Lower leg skin (tissue), 4 donors: ENCODE data around the gene AUTS2. TPM values are rescaled to one million over a fixed set of nuclear protein-coding genes. Genes with fewer than 3 reads are reported as not detected.

ENCODE experiments used
- DNase-seq, 2 donors: peaks; one replicate each; pipeline ENCODE4 v3.0.0-alpha.2; 2019; ENCODE audit warnings: low spot score in 2 of 2
- H3K4me3 ChIP-seq: fragments of 200-600 bp; sonication (generic); 2 replicates; pipeline ENCODE4 v1.5.1; 2017; ENCODE audit warnings: mild to moderate bottlenecking, low read depth; ENCODE audit not compliant: poor library complexity, severe bottlenecking
- CTCF ChIP-seq, 3 donors: fragments of 450-650 bp; IDR thresholded peaks; one replicate each; pipeline ENCODE4 v1.5.1; 2016; ENCODE audit warnings: antibody characterized with exemption in 3 of 3, mild to moderate bottlenecking in 3 of 3, moderate library complexity in 2 of 3
- POLR2A ChIP-seq, 2 donors: fragments of 450-650 bp; IDR thresholded peaks; one replicate each; pipeline ENCODE4 v1.6.1; 2016 to 2017; ENCODE audit warnings: antibody characterized with exemption in 2 of 2, mild to moderate bottlenecking in 1 of 2, moderate library complexity in 1 of 2
- WGBS, 2 donors: methylation state at CpG; one replicate each; pipeline ENCODE4 v1.1.5; 2018; 5-methylcytosine and 5-hydroxymethylcytosine counted together
- intact Hi-C: fragments of 100-400 bp; cut with DNase I; formaldehyde crosslinking; loops from one replicate; pipeline ENCODE4 v1.15.0; 2023; ENCODE audit warnings: low total_unique reads
- total RNA-seq, 4 donors: library from RNA; depleted of rRNA; stranded (reverse); fragments of >200 nt; gene quantifications; one replicate each; pipeline ENCODE4 v1.1.0, GENCODE V29; 2016

Gene AUTS2
- total RNA-seq, 4 donors from 2014 or later, result 30.8 to 41.9 (median 40.5) TPM

DNA sequence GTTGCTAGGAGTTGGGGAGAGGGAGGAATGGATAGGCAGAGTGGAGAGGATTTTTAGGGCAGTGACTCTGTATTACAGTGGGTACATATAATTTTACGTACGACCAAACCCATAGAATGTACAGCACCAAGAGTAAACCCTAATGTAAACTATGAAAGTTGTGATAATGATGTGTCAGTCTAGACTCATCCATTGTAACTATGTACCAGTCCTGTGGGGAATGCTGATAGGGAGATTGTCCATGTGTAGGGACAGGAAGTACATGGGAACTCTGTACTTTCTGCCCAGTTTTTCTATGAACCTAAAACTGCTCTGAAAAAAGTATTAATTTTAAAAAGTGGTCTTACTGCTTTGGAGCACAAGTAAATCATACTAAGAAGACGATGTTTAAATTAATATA, 441.8 kb downstream of the AUTS2 start:
- no peak for DNase-seq
- H3K4me3 ChIP-seq, result no peak overlapping the region
- TF ChIP-seq POLR2A (IDR thresholded peaks at IDR 0.05), result no peak
- no peak for TF ChIP-seq CTCF (IDR thresholded peaks at IDR 0.05)
- intact Hi-C loops, result no loop called here
- WGBS, 2 donors, result 91 to 97% methylated on average over 3 of the region's 3 CpGs

DNA sequence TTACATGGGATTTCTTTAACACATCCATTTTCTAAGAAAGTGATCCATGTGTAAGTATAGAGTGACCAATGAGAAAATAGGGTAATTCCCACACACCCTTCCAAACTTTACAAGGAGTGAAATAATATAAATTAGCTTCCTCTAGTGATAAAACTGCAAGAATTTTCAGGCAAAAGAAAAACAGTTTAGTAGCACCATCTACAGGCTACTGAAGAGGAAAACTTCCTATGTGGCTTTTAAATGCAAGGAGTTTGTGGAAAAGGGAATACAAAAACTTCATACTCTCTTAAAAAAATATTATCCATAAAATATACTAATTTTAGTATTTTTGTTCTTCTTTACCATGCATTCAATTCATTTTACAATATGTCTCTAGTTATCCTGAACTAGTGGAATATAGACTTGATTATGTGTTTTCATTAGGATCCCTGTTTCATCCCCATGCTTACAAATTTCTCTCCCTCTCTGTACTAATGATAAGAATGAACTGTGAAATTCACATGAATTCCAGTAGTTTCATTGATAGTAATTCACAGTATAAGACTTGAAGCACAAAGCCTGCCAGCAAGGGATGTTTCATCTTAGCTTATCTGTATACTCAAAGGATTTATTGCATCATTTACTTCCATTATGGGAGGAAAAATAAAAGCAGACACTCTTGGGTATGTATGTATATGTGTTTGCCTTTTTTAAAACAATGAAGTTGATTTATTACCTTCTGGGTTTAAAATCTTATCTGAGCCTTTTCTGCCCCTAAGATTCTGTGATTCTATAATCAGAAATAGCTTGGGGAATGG, 442.9 kb downstream of the AUTS2 start:
- TF ChIP-seq POLR2A (IDR thresholded peaks at IDR 0.05) (no peak), CTCF (IDR thresholded peaks at IDR 0.05) (no peak)
- H3K4me3 ChIP-seq, result no peak overlapping the region
- no peak for DNase-seq
- intact Hi-C loops, result no loop called here

GRCh38 chr7:70042533-70042932, 444.3 kb downstream of the AUTS2 start:
- TF ChIP-seq POLR2A (IDR thresholded peaks at IDR 0.05) (no peak), CTCF (IDR thresholded peaks at IDR 0.05) (no peak)
- intact Hi-C loops, result no loop called here
- 18 to 22% methylated on average over 3 of the region's 3 CpGs for WGBS, 2 donors
- no peak for DNase-seq
- H3K4me3 ChIP-seq, result no peak overlapping the region

DNA sequence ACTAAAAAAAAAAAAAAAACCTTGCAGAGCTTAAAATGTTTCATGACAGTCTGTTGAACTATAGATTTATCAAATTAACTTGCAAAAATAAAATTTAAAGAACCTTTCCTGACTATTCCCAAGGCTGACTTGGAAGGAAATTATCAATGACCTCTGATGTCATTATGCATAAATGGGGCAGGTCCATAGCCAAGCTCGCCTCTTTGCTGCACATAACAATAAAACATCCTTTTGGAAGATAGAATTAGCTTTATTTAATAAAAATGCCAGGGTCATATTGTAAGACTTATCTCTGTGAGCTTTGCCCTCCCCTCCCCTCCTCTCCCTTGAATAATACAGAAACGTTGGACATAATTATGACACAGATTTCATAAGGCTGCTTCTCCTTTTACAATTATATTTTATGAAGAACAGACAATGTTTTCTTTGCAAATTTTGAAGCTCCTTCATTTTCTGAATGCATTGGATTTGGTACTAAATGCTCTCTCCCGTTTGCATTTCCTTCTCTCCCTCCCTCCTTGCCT, 444.8 kb downstream of the AUTS2 start:
- intact Hi-C loops, result no loop called here
- WGBS, 2 donors, result 67 to 71% methylated on average over 3 of the region's 3 CpGs
- no peak for TF ChIP-seq POLR2A (IDR thresholded peaks at IDR 0.05)
- TF ChIP-seq CTCF (IDR thresholded peaks at IDR 0.05), result no peak

GRCh38 chr7:70044064-70044463, 445.8 kb downstream of the AUTS2 start:
- TF ChIP-seq POLR2A (IDR thresholded peaks at IDR 0.05), result no peak
- TF ChIP-seq CTCF (IDR thresholded peaks at IDR 0.05), result no peak
- H3K4me3 ChIP-seq, result no peak overlapping the region
- no peak for DNase-seq
- 58 to 82% methylated on average over 1 of the region's 1 CpG for WGBS, 2 donors
- intact Hi-C loops, result no loop called here

More for the DNA sequence above, 444.8 kb downstream of the AUTS2 start:
- no peak for DNase-seq
- no peak overlapping the region for H3K4me3 ChIP-seq
